ENCODE results near the gene PPP1R7.

PPP1R7 gene

GRCh38 chr2:241154915-241155314 lies 4.6 kb downstream of the PPP1R7 start:
- DNase-seq (ENCODE audit: extremely low read depth, insufficient read length), result no peak
- H3K36me3 ChIP-seq (ENCODE audit: control insufficient read depth, insufficient read depth, low read length), result peaks cover 20% of the 10 kb centered on the region
- no peak overlapping the region for H3K4me3 ChIP-seq (replicated peaks; ENCODE audit: low read depth, low read length)
- H3K27me3 ChIP-seq (replicated peaks; ENCODE audit: control insufficient read depth, insufficient read depth, low read length), result no peaks in the 10 kb centered on the region
- no peak for TF ChIP-seq CTCF (IDR thresholded peaks at IDR 0.05; ENCODE audit: insufficient read depth, low read length, poor library complexity, severe bottlenecking)

GRCh38 chr2:241155936-241156335 lies 5.7 kb downstream of the PPP1R7 start:
- H3K36me3 ChIP-seq (ENCODE audit: control insufficient read depth, insufficient read depth, low read length), result peaks cover 24% of the 10 kb centered on the region
- no peak for TF ChIP-seq CTCF (IDR thresholded peaks at IDR 0.05; ENCODE audit: insufficient read depth, low read length, poor library complexity, severe bottlenecking)
- H3K4me3 ChIP-seq (replicated peaks; ENCODE audit: low read depth, low read length), result no peak overlapping the region

GRCh38 chr2:241156971-241157441 lies 6.7 kb downstream of the PPP1R7 start:
- no peak for TF ChIP-seq CTCF (IDR thresholded peaks at IDR 0.05; ENCODE audit: insufficient read depth, low read length, poor library complexity, severe bottlenecking)
- DNase-seq (ENCODE audit: extremely low read depth, insufficient read length), result no peak
- peaks cover 30% of the 10 kb centered on the region for H3K36me3 ChIP-seq (ENCODE audit: control insufficient read depth, insufficient read depth, low read length)
- no peaks in the 10 kb centered on the region for H3K27me3 ChIP-seq (replicated peaks; ENCODE audit: control insufficient read depth, insufficient read depth, low read length)
- H3K4me3 ChIP-seq (replicated peaks; ENCODE audit: low read depth, low read length), result no peak overlapping the region

More at GRCh38 chr2:241155936-241156335, 5.7 kb downstream of the PPP1R7 start:
- no peak for DNase-seq (ENCODE audit: extremely low read depth, insufficient read length)
- H3K27me3 ChIP-seq (replicated peaks; ENCODE audit: control insufficient read depth, insufficient read depth, low read length), result no peaks in the 10 kb centered on the region

- Histone ChIP-seq H3K36me3 (ENCODE audit: control insufficient read depth, insufficient read depth, low read length) (peaks cover 36% of the 10 kb centered on the region), H3K27me3 (replicated peaks; ENCODE audit: control insufficient read depth, insufficient read depth, low read length) (no peaks in the 10 kb centered on the region), H3K4me3 (replicated peaks; ENCODE audit: low read depth, low read length) (no peak overlapping the region)
- TF ChIP-seq CTCF (IDR thresholded peaks at IDR 0.05; ENCODE audit: insufficient read depth, low read length, poor library complexity, severe bottlenecking), result no peak
- no peak for DNase-seq (ENCODE audit: extremely low read depth, insufficient read length)
Measured at GRCh38 chr2:241157841-241158545, 7.7 kb downstream of the PPP1R7 start.

GRCh38 chr2:241158546-241158900 lies 8.3 kb downstream of the PPP1R7 start:
- Histone ChIP-seq H3K4me3 (replicated peaks; ENCODE audit: low read depth, low read length) (no peak overlapping the region), H3K36me3 (ENCODE audit: control insufficient read depth, insufficient read depth, low read length) (peaks cover 37% of the 10 kb centered on the region), H3K27me3 (replicated peaks; ENCODE audit: control insufficient read depth, insufficient read depth, low read length) (no peaks in the 10 kb centered on the region)
- DNase-seq (ENCODE audit: extremely low read depth, insufficient read length), result no peak
- TF ChIP-seq CTCF (IDR thresholded peaks at IDR 0.05; ENCODE audit: insufficient read depth, low read length, poor library complexity, severe bottlenecking), result no peak
